ENCODE data around the gene WDR64.
"Not testable (repeated sequence)": the region's sequence is repeated elsewhere in the genome, so short reads cannot be mapped to it uniquely, and the experiment has no call there.

The WDR64 gene

GRCh38 chr1:241800640-241801039, 148.6 kb downstream of the WDR64 start:
- no peak for DNase-seq (ENCODE audit: low read depth)

GRCh38 chr1:241802863-241803262, 150.8 kb downstream of the WDR64 start:
- no peak for DNase-seq (ENCODE audit: low read depth)

GRCh38 chr1:241804706-241805105, 152.6 kb downstream of the WDR64 start:
- DNase-seq (ENCODE audit: low read depth), result not testable (repeated sequence)

- DNase-seq (ENCODE audit: low read depth), result no peak
Measured at GRCh38 chr1:241808265-241808664, 156.2 kb downstream of the WDR64 start.

- DNase-seq (ENCODE audit: low read depth), result no peak
Measured at GRCh38 chr1:241810769-241811405, 158.8 kb downstream of the WDR64 start.

- no peak for DNase-seq (ENCODE audit: low read depth)
Measured at GRCh38 chr1:241813768-241814320, 161.8 kb downstream of the WDR64 start.

GRCh38 chr1:241816008-241816407, 163.9 kb downstream of the WDR64 start:
- no peak for DNase-seq (ENCODE audit: low read depth)

GRCh38 chr1:241817331-241817792, 165.3 kb downstream of the WDR64 start:
- no peak for DNase-seq (ENCODE audit: low read depth)

GRCh38 chr1:241817956-241818612, 166.0 kb downstream of the WDR64 start:
- no peak for DNase-seq (ENCODE audit: low read depth)

GRCh38 chr1:241819340-241819866, 167.3 kb downstream of the WDR64 start:
- DNase-seq (ENCODE audit: low read depth), result no peak

GRCh38 chr1:241821363-241821762, 169.3 kb downstream of the WDR64 start:
- no peak for DNase-seq (ENCODE audit: low read depth)

GRCh38 chr1:241822846-241823245, 170.8 kb downstream of the WDR64 start:
- DNase-seq (ENCODE audit: low read depth), result no peak

- no peak for DNase-seq (ENCODE audit: low read depth)
Measured at GRCh38 chr1:241823925-241824324, 171.8 kb downstream of the WDR64 start.

- DNase-seq (ENCODE audit: low read depth), result no peak
Measured at GRCh38 chr1:241825581-241825980, 173.5 kb downstream of the WDR64 start.

GRCh38 chr1:241826613-241827012, 174.5 kb downstream of the WDR64 start:
- not testable (repeated sequence) for DNase-seq (ENCODE audit: low read depth)

- no peak for DNase-seq (ENCODE audit: low read depth)
Measured at GRCh38 chr1:241827264-241827663, 175.2 kb downstream of the WDR64 start.

GRCh38 chr1:241828463-241829021, 176.5 kb downstream of the WDR64 start:
- no peak for DNase-seq (ENCODE audit: low read depth)

- DNase-seq (ENCODE audit: low read depth), result no peak
Measured at GRCh38 chr1:241829468-241829867, 177.4 kb downstream of the WDR64 start.

- DNase-seq (ENCODE audit: low read depth), result peak; percentile 61
Measured at GRCh38 chr1:241834733-241835377, 182.8 kb downstream of the WDR64 start.

GRCh38 chr1:241836941-241837340, 184.9 kb downstream of the WDR64 start:
- DNase-seq (ENCODE audit: low read depth), result no peak

- no peak for DNase-seq (ENCODE audit: low read depth)
Measured at GRCh38 chr1:241837416-241837815, 185.3 kb downstream of the WDR64 start.

- peak; percentile 53 for DNase-seq (ENCODE audit: low read depth)
Measured at GRCh38 chr1:241837901-241838300, 185.8 kb downstream of the WDR64 start.

Measured in fibroblast of the conjunctiva (primary cell).